ENCODE results near the gene BRSK1. TPM values are rescaled to one million over a fixed set of nuclear protein-coding genes. Genes with fewer than 3 reads are reported as not detected.
A peak's percentile ranks its signal among the peaks of the same experiment; 100 is the strongest.
"Not testable (repeated sequence)": the region's sequence is repeated elsewhere in the genome, so short reads cannot be mapped to it uniquely, and the experiment has no call there.

Gene BRSK1
- total and polyA plus RNA-seq, 5 donors from 2014 or later = 1.5 TPM; not detected in 4

DNA sequence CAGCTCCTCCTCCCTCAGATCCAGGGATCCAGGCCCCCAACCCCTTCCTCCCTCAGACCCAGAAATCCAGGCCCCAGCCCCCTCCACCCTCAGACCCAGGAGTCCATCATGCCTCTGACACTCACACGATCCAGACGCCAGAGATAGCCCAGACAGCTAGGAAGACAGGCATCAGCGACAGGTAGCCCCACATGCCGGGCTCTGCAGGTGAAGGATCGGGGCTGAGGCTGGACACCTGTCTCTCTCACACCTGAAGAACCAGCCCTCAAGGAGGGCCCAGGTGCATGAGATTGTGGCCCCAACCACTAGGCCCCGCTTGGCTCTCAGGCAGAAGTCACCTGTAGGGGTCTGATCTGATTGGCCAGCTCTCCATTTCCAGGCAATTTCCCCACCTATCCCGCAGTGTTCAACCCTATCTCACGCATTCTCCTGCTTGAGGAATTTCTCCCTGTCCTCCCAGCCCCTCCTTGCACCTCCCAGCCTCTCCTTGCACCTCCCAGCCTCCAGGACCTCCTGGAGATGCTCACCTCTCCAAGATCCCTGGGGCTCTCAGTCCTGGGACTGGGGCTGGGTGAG, 37.1 kb downstream of the BRSK1 start:
- H3K36me3 ChIP-seq (ENCODE audit: control insufficient read depth, insufficient read depth, low read length) = no peaks in the 10 kb centered on the region
- Mint-ChIP-seq H3K4me1 (no peaks in the 10 kb centered on the region), H3K36me3 (no peaks in the 10 kb centered on the region), H3K27ac (no peak overlapping the region), H3K27me3 (peaks cover 18% of the 10 kb centered on the region), H3K4me3 (no peak overlapping the region), H3K9me3 (no peaks in the 10 kb centered on the region)
- H3K4me1 ChIP-seq (ENCODE audit: control insufficient read depth, insufficient read depth, low read length, poor library complexity, severe bottlenecking) = peaks cover 4% of the 10 kb centered on the region
- H3K4me3 ChIP-seq (ENCODE audit: low read depth, low read length) = no peak overlapping the region
- no peaks in the 10 kb centered on the region for H3K27me3 ChIP-seq (ENCODE audit: control insufficient read depth, insufficient read depth, low read length)
- H3K27ac ChIP-seq (ENCODE audit: insufficient read depth, low read length, poor library complexity, severe bottlenecking) = no peak overlapping the region
- DNase-seq (no peak), ATAC-seq (ENCODE audit: low read depth in 2 of 2) (no peak)
- H3K9me3 ChIP-seq (ENCODE audit: control insufficient read depth in 2 of 2, low read length in 2 of 2) = no peaks in the 10 kb centered on the region

DNA sequence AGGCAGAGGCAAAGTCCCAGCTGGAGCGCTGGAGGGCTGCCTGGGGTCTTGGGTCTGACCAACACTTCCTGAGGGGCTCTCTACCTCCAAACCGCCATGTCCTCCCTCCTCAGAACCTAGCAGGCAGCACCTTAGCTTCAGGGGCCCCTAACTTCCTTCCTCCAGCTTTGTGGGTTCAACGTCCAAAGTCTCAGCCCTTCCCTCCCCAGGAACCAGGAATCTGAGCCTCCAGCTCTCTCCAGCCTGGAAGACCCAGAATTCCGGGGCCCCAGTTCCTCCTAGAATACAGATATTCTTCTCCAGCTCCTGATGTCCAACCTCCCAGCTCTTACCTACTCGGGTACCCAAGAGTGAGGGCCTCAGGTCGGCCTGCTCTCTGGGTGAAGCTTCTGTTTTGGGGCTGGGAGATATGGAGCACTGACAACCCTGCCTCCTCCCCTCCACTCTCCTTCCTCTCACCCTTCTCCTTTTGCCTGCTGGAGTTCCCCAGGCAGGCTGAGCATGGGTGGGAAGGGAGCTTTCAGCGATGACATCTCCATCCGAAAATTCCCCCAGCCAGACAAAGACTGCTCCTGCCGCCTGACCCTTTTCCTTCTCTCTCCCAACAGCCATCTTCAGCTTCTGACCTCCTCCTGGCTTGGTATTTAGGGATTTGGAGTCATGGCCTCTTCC, 37.8 kb downstream of the BRSK1 start:
- no peak overlapping the region for H3K27ac ChIP-seq (ENCODE audit: insufficient read depth, low read length, poor library complexity, severe bottlenecking)
- peaks cover 18% of the 10 kb centered on the region for H3K27me3 Mint-ChIP-seq
- no peak overlapping the region for H3K4me3 Mint-ChIP-seq
- no peaks in the 10 kb centered on the region for H3K27me3 ChIP-seq (ENCODE audit: control insufficient read depth, insufficient read depth, low read length)
- H3K27ac Mint-ChIP-seq = peak overlapping the region in 1 of 3 donors; percentile 28
- H3K4me1 ChIP-seq (ENCODE audit: control insufficient read depth, insufficient read depth, low read length, poor library complexity, severe bottlenecking) = peaks cover 4% of the 10 kb centered on the region
- H3K36me3 Mint-ChIP-seq = no peaks in the 10 kb centered on the region
- no peak overlapping the region for H3K4me3 ChIP-seq (ENCODE audit: low read depth, low read length)
- ATAC-seq (ENCODE audit: low read depth in 2 of 2) = no peak
- no peak for DNase-seq
- no peaks in the 10 kb centered on the region for H3K9me3 Mint-ChIP-seq
- H3K4me1 Mint-ChIP-seq = no peaks in the 10 kb centered on the region
- no peaks in the 10 kb centered on the region for H3K36me3 ChIP-seq (ENCODE audit: control insufficient read depth, insufficient read depth, low read length)
- no peaks in the 10 kb centered on the region for H3K9me3 ChIP-seq (ENCODE audit: control insufficient read depth in 2 of 2, low read length in 2 of 2)

DNA sequence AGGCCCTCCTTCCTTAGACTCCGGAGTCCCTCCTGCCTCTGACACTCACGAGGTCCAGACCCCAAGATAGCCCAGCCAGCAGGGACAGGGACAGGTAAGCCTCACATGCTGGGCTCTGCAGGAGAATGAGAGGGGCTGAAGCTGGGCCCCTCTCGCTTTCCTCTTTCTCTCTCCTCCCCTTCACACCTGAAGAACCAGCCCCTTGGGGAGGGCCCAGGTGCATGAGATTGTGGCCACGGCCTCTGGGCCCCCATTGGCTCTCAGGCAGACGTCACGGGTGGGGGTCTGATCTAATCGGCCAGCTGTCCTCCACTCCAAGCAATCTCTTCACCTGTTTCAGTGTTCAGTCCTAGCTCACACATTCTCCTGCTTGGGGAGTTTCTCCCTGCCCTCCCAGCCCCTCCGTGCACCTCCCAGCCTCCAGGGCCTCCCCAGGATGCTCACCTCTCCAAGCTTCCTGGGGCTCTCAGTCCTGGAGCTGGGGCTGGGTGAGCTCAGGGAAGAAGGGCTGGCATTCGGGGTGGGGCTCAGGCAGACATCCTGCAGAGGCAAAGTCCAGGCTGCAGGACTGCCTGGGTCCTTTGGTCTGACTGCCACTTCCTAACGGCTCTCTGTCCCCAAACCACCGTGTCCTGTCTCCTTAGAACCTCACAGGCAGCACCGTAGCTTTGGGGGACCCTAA, 38.5 kb downstream of the BRSK1 start:
- H3K4me1 Mint-ChIP-seq = no peaks in the 10 kb centered on the region
- no peaks in the 10 kb centered on the region for H3K9me3 Mint-ChIP-seq
- Histone ChIP-seq H3K9me3 (ENCODE audit: control insufficient read depth in 2 of 2, low read length in 2 of 2) (no peaks in the 10 kb centered on the region), H3K27me3 (ENCODE audit: control insufficient read depth, insufficient read depth, low read length) (no peaks in the 10 kb centered on the region), H3K4me3 (ENCODE audit: low read depth, low read length) (no peak overlapping the region), H3K36me3 (ENCODE audit: control insufficient read depth, insufficient read depth, low read length) (no peaks in the 10 kb centered on the region), H3K27ac (ENCODE audit: insufficient read depth, low read length, poor library complexity, severe bottlenecking) (no peak overlapping the region), H3K4me1 (ENCODE audit: control insufficient read depth, insufficient read depth, low read length, poor library complexity, severe bottlenecking) (peaks cover 4% of the 10 kb centered on the region)
- no peaks in the 10 kb centered on the region for H3K36me3 Mint-ChIP-seq
- ATAC-seq (ENCODE audit: low read depth in 2 of 2) = no peak
- H3K27ac Mint-ChIP-seq = no peak overlapping the region
- no peak for DNase-seq
- peaks cover 18% of the 10 kb centered on the region for H3K27me3 Mint-ChIP-seq
- H3K4me3 Mint-ChIP-seq = no peak overlapping the region

DNA sequence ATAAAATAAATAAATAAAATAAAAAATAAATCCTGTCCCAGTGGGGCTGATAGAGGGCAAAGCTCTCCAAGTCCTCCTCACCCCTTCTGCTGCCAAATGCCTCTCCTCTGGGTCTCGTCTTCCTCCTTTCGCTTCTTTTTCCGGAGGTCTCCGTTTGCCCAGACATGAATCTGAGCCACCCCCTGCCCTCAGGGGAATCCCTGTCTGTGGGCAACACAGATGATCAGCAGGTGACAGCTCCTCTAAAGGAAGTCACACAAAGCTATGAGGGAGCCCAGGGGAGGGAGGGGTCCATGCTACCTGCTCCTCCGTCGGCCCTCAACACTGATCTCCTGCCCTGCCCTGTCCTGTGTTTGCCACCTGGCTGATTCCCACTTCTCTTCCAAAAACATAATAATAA, 40.9 kb downstream of the BRSK1 start:
- peaks cover 25% of the 10 kb centered on the region for H3K27me3 Mint-ChIP-seq
- Histone ChIP-seq H3K9me3 (ENCODE audit: control insufficient read depth in 2 of 2, low read length in 2 of 2) (no peaks in the 10 kb centered on the region), H3K36me3 (ENCODE audit: control insufficient read depth, insufficient read depth, low read length) (no peaks in the 10 kb centered on the region), H3K27ac (ENCODE audit: insufficient read depth, low read length, poor library complexity, severe bottlenecking) (no peak overlapping the region), H3K27me3 (ENCODE audit: control insufficient read depth, insufficient read depth, low read length) (no peaks in the 10 kb centered on the region), H3K4me3 (ENCODE audit: low read depth, low read length) (no peak overlapping the region), H3K4me1 (ENCODE audit: control insufficient read depth, insufficient read depth, low read length, poor library complexity, severe bottlenecking) (peaks cover 4% of the 10 kb centered on the region)
- ATAC-seq (ENCODE audit: low read depth in 2 of 2) (no peak), DNase-seq (no peak)
- H3K4me3 Mint-ChIP-seq = no peak overlapping the region
- no peaks in the 10 kb centered on the region for H3K9me3 Mint-ChIP-seq
- H3K36me3 Mint-ChIP-seq = peaks cover 3% of the 10 kb centered on the region
- H3K27ac Mint-ChIP-seq = no peak overlapping the region
- H3K4me1 Mint-ChIP-seq = no peaks in the 10 kb centered on the region

DNA sequence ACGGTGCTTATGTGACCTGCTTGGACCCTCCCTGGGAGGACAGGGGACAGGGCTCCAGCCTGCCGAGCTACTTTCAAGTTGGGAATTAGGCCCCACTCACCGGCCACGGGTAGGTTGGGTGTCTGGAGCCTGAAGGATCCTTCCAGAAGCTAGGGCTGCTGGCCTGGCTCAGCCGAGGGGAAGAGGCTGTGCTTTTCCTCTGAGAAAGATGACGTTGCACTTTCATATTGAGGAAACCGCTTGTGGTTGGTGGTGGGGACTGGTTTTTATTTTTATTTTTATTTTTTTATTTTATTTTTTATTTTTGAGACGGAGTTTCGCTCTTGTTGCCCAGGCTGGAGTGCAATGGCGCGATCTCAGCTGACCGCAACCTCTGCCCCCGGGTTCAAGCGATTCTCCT, 41.4 kb downstream of the BRSK1 start, which contains the start of gene TMEM150B:
Gene TMEM150B (minus strand): TSS at position 170 of the 400 bp plus-strand sequence. CDS start 4,305 bp downstream, outside the sequence.
- DNase-seq (peak in 1 of 3 donors; percentile 24), ATAC-seq (ENCODE audit: low read depth in 2 of 2) (no peak)
- Histone ChIP-seq H3K4me3 (ENCODE audit: low read depth, low read length) (no peak within 1 kb of the TSS), H3K36me3 (ENCODE audit: control insufficient read depth, insufficient read depth, low read length) (no peaks in the 10 kb centered on the region), H3K27ac (ENCODE audit: insufficient read depth, low read length, poor library complexity, severe bottlenecking) (no peak within 1 kb of the TSS), H3K9me3 (ENCODE audit: control insufficient read depth in 2 of 2, low read length in 2 of 2) (no peaks in the 10 kb centered on the region), H3K27me3 (ENCODE audit: control insufficient read depth, insufficient read depth, low read length) (no peaks in the 10 kb centered on the region), H3K4me1 (ENCODE audit: control insufficient read depth, insufficient read depth, low read length, poor library complexity, severe bottlenecking) (peaks cover 4% of the 10 kb centered on the region)
- H3K9me3 Mint-ChIP-seq = no peaks in the 10 kb centered on the region
- H3K4me1 Mint-ChIP-seq = no peaks in the 10 kb centered on the region
- H3K4me3 Mint-ChIP-seq = no peak within 1 kb of the TSS
- peaks cover 3% of the 10 kb centered on the region for H3K36me3 Mint-ChIP-seq
- peaks cover 25% of the 10 kb centered on the region for H3K27me3 Mint-ChIP-seq
- H3K27ac Mint-ChIP-seq = no peak within 1 kb of the TSS

DNA sequence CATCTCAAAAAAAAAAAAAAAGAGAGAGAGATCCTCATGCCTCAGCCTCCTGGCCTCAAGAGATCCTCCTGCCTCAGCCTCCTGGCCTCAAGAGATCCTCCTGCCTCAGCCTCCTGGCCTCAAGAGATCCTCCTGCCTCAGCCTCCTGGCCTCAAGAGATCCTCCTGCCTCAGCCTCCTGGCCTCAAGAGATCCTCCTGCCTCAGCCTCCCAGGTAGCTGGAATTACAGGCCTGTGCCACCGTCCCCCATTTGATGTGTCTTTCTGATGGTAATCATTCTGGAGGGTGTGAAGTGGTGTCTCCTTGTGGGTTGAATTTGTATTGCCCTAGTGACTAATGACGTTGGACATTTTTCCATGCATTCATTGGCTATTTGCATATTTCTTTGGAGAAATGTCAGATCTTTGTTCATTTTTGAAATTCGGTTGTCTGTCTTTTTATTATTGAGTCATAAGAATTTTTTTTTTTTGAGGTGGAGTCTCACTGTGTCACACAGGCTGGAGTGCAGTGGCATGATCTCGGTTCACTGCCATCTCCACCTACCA, 45.0 kb downstream of the BRSK1 start:
- ATAC-seq (ENCODE audit: low read depth in 2 of 2) = not testable (repeated sequence)

DNA sequence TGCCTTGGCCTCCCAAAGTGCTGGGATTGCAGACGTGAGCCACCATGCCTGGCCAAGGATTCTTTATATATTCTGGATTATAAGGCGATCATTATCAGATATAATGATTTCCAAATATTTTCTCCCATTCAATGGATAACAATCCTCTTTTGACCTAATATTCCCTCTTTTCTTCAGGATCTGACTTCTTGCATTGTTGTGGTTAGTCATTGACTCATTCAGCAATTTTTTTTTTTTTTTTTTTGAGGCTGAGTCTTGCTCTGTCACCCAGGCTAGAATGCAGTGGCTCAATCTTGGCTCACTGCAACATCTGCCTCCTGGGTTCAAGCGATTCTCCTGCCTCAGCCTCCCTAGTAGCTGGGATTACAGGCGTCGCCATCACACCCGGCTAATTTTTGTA, 46.0 kb downstream of the BRSK1 start:
- not testable (repeated sequence) for H3K9me3 Mint-ChIP-seq; H3K36me3 ChIP-seq (ENCODE audit: control insufficient read depth, insufficient read depth, low read length); H3K36me3 Mint-ChIP-seq; H3K4me3 ChIP-seq (ENCODE audit: low read depth, low read length); H3K4me1 ChIP-seq (ENCODE audit: control insufficient read depth, insufficient read depth, low read length, poor library complexity, severe bottlenecking); ATAC-seq (ENCODE audit: low read depth in 2 of 2); DNase-seq; H3K9me3 ChIP-seq (ENCODE audit: control insufficient read depth in 2 of 2, low read length in 2 of 2); H3K27ac Mint-ChIP-seq; H3K27me3 ChIP-seq (ENCODE audit: control insufficient read depth, insufficient read depth, low read length); H3K27ac ChIP-seq (ENCODE audit: insufficient read depth, low read length, poor library complexity, severe bottlenecking); H3K4me1 Mint-ChIP-seq; H3K4me3 Mint-ChIP-seq
- H3K27me3 Mint-ChIP-seq = peaks cover 26% of the 10 kb centered on the region

More for the DNA sequence above, 45.0 kb downstream of the BRSK1 start:
- not testable (repeated sequence) for H3K27me3 ChIP-seq (ENCODE audit: control insufficient read depth, insufficient read depth, low read length); H3K4me3 Mint-ChIP-seq; H3K9me3 ChIP-seq (ENCODE audit: control insufficient read depth in 2 of 2, low read length in 2 of 2); DNase-seq; H3K9me3 Mint-ChIP-seq; H3K4me3 ChIP-seq (ENCODE audit: low read depth, low read length); H3K36me3 Mint-ChIP-seq; H3K36me3 ChIP-seq (ENCODE audit: control insufficient read depth, insufficient read depth, low read length); H3K27ac ChIP-seq (ENCODE audit: insufficient read depth, low read length, poor library complexity, severe bottlenecking); H3K4me1 Mint-ChIP-seq; H3K27ac Mint-ChIP-seq; H3K4me1 ChIP-seq (ENCODE audit: control insufficient read depth, insufficient read depth, low read length, poor library complexity, severe bottlenecking)
- H3K27me3 Mint-ChIP-seq = peaks cover 23% of the 10 kb centered on the region
